ENCODE results near the gene TACR1.
A peak's percentile ranks its signal among the peaks of the same experiment; 100 is the strongest.

Gene TACR1

DNA sequence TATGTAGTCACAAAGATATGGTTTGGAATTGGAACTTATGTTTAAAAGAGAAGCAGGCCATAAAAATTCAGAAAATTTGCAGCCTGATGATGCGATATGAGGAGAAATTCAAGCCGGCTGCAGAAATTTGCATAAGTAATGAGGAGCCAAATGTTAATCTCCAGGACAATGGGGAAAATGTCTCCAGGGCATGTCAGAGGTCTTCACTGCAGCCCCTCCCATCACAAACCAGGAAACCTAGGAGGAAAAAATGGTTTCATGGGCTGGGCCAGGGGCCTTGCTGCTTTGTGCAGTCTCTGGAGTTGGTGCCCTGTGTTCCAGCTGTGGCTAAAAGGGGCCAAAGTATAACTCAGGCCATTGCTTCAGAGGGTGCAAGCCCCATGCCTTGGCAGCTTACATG lies 28.4 kb downstream of the TACR1 start:
- H3K4me3 ChIP-seq (ENCODE audit: control insufficient read depth, low read depth, low read length), result no peak overlapping the region
- DNase-seq (ENCODE audit: low read depth), result no peak

DNA sequence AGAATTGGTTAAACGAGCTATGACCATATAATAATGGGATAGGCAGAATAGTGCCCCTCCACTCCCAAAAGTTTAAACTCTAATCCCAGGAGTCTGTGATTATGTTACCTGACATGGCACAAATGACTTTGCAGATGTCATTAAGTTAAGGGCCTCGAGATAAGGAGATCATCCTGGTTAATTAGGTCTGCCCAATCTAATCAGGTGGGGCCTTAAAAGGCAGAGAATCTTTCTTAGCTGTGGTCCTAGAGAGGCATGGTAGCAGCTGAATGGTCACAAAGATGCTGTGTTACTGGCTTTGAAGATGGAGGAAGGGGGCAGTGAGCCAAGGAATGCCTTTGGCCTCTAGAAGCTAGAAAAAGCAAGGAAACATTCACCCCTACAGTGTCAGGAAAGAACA lies 31.1 kb downstream of the TACR1 start:
- no peak for DNase-seq (ENCODE audit: low read depth)
- no peak overlapping the region for H3K4me3 ChIP-seq (ENCODE audit: control insufficient read depth, low read depth, low read length)
- TF ChIP-seq, protein P1, sequence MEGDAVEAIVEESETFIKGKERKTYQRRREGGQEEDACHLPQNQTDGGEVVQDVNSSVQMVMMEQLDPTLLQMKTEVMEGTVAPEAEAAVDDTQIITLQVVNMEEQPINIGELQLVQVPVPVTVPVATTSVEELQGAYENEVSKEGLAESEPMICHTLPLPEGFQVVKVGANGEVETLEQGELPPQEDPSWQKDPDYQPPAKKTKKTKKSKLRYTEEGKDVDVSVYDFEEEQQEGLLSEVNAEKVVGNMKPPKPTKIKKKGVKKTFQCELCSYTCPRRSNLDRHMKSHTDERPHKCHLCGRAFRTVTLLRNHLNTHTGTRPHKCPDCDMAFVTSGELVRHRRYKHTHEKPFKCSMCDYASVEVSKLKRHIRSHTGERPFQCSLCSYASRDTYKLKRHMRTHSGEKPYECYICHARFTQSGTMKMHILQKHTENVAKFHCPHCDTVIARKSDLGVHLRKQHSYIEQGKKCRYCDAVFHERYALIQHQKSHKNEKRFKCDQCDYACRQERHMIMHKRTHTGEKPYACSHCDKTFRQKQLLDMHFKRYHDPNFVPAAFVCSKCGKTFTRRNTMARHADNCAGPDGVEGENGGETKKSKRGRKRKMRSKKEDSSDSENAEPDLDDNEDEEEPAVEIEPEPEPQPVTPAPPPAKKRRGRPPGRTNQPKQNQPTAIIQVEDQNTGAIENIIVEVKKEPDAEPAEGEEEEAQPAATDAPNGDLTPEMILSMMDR (conservative IDR thresholded peaks at IDR 0.05; ENCODE audit: control insufficient read depth, insufficient read depth, low read depth, low read length), result no peak

More for the DNA sequence above, 28.4 kb downstream of the TACR1 start:
- TF ChIP-seq, protein P1 (conservative IDR thresholded peaks at IDR 0.05; ENCODE audit: control insufficient read depth, insufficient read depth, low read depth, low read length), result no peak

DNA sequence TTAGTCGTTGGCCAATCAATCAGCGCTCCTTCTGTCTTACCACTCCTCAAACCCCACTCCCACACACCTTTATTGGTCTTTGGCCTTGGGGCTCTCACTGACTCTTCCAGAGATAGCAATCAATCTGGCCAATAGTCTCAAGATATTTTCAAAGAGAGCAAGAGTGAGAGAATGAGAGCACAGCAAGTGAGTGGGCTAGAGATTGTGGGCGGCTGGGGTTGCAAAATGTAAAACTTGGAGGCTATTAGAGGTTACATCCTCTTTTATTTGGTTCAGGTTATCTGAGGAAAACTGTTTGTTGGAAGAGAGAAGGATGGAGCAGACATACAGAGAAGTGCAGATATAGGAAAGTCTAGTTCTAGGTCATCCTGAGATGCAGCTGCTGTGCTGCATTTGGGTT lies 32.8 kb downstream of the TACR1 start:
- no peak for DNase-seq (ENCODE audit: low read depth)
- TF ChIP-seq, protein P1 (conservative IDR thresholded peaks at IDR 0.05; ENCODE audit: control insufficient read depth, insufficient read depth, low read depth, low read length), result no peak
- H3K4me3 ChIP-seq (ENCODE audit: control insufficient read depth, low read depth, low read length), result no peak overlapping the region

DNA sequence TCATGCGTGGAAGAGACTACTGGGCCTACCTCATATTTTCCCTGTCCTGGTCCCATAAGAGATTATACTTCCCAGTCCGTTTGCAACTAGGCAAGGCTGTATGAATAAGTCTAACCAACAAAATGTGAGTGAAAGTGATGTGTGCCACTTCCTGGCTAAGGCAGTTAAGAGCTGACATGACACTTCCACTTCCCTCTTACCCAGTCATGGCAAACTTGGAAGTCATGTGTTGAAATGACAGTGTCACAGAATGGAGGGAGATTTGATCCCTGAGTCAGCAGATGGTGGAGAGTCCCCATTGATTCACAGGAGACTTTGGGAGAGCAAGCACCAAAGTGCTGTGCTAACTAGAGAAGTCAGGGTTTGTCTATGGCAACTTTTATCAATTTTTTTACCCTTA lies 36.4 kb downstream of the TACR1 start:
- TF ChIP-seq, protein P1 (conservative IDR thresholded peaks at IDR 0.05; ENCODE audit: control insufficient read depth, insufficient read depth, low read depth, low read length), result no peak
- no peak for DNase-seq (ENCODE audit: low read depth)
- no peak overlapping the region for H3K4me3 ChIP-seq (ENCODE audit: control insufficient read depth, low read depth, low read length)

DNA sequence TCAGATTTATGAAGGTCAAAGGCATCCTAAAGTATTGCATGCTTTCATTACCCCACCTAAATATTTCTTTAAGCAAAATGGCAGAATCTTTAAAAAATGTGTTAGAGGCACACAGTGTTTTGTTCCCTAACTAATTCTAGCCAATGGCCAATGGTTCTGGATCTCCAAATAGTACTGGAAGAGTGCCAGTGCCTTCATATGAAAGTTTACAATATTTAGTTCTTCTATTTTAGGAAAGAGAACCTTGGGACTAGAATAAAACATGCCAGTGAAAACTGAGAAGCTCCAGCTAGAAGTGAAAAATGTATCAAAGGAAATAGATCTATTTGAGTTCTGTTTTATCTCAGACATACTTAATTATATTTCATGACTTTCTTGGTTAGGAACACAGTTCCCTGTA lies 37.1 kb downstream of the TACR1 start:
- TF ChIP-seq, protein P1 (conservative IDR thresholded peaks at IDR 0.05; ENCODE audit: control insufficient read depth, insufficient read depth, low read depth, low read length), result no peak
- DNase-seq (ENCODE audit: low read depth), result no peak
- H3K4me3 ChIP-seq (ENCODE audit: control insufficient read depth, low read depth, low read length), result no peak overlapping the region

DNA sequence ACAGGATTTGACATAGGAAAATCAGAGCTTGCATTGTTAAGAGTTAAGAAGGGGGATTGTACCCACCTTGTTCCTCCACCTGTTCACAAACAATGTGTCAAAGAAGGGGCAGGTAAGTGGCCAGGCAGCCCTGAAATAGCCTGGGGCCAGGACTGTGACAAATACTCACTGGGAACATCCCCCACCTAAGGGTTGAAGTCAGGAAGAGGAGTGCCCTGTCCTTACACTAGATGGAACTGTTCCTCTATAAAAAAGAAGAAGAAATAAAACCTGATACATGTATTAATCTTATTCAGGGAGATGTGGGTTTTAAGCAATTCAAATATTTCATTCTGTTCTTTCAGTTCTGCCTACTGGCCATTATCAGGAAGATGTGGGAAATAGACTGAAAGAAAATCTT lies 41.9 kb downstream of the TACR1 start:
- TF ChIP-seq, protein P1 (conservative IDR thresholded peaks at IDR 0.05; ENCODE audit: control insufficient read depth, insufficient read depth, low read depth, low read length), result peak; percentile 27
- no peak overlapping the region for H3K4me3 ChIP-seq (ENCODE audit: control insufficient read depth, low read depth, low read length)
- DNase-seq (ENCODE audit: low read depth), result peak; percentile 18

DNA sequence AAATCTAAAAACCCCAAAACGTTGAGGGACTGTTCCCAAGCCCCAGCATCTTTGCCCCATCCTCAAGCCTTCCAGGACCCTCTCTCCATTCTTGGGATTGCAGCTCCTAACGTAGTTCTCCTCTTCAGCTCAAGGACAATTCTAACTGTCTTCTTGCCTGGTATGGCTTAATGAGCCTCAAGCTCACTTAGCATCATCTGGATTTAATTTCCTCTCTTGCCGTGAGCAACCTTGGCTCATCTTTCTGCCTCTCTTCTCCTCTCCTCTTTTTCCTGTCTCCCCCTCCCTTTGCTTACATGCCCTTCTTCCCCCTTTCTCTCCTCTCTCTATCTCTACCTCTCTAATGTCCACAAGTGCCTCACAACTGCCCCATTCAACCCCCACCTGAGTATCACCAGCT lies 44.2 kb downstream of the TACR1 start:
- TF ChIP-seq, protein P1 (conservative IDR thresholded peaks at IDR 0.05; ENCODE audit: control insufficient read depth, insufficient read depth, low read depth, low read length), result no peak

More for the DNA sequence above, 44.2 kb downstream of the TACR1 start:
- no peak overlapping the region for H3K4me3 ChIP-seq (ENCODE audit: control insufficient read depth, low read depth, low read length)
- DNase-seq (ENCODE audit: low read depth), result peak; percentile 60
